ENCODE data around the gene SLC5A4. TPM values are rescaled to one million over a fixed set of nuclear protein-coding genes. Genes with fewer than 3 reads are reported as not detected.

Gene SLC5A4
- total RNA-seq, 2 experiments from 2014 or later, result not detected

- peaks cover 0 to 5% of the 10 kb centered on the region in 2 experiments for H3K27me3 ChIP-seq (ENCODE audit: control insufficient read depth in 1 of 2, insufficient read depth in 2 of 2, low read length in 2 of 2)
- intact Hi-C loops (cut with DNase I, micrococcal nuclease), result loop anchor here in 1 of 2 experiments (10.0 kb wide), 1 partner anchor 213 kb away; the partner anchor contains the start of gene FBXO7
- no peak overlapping the region for H3K4me3 ChIP-seq (ENCODE audit: low read length)
- H3K36me3 ChIP-seq (ENCODE audit: insufficient read depth, low read length), result no peaks in the 10 kb centered on the region
- Mint-ChIP-seq H3K4me3 (no peak overlapping the region), H3K4me1 (ENCODE audit: low read depth) (peaks cover 7% of the 10 kb centered on the region), H3K36me3 (ENCODE audit: low read depth) (no peaks in the 10 kb centered on the region), H3K27me3 (peaks cover 36% of the 10 kb centered on the region), H3K27ac (no peak overlapping the region), H3K9me3 (no peaks in the 10 kb centered on the region)
- ATAC-seq (ENCODE audit: poor library complexity) (no peak), DNase-seq (no peak)
- H3K4me1 ChIP-seq (ENCODE audit: insufficient read depth, low read length), result peaks cover 4% of the 10 kb centered on the region
- ChIA-PET CTCF (no interaction called here), POLR2A (no interaction called here)
- no peak overlapping the region for H3K27ac ChIP-seq (ENCODE audit: low read depth in 1 of 2, low read length in 2 of 2)
- no peaks in the 10 kb centered on the region for H3K9me3 ChIP-seq (ENCODE audit: control insufficient read depth in 1 of 2, insufficient read depth in 1 of 2, low read length in 2 of 2)
- TF ChIP-seq CTCF (IDR thresholded peaks at IDR 0.05), result no peak
Observed at GRCh38 chr22:32261306-32261705, 6.2 kb upstream of the SLC5A4 start.

GRCh38 chr22:32258791-32259190 lies 3.6 kb upstream of the SLC5A4 start:
- Mint-ChIP-seq H3K9me3 (no peaks in the 10 kb centered on the region), H3K27ac (no peak overlapping the region), H3K4me3 (no peak overlapping the region), H3K27me3 (peaks cover 47% of the 10 kb centered on the region), H3K4me1 (ENCODE audit: low read depth) (no peaks in the 10 kb centered on the region), H3K36me3 (ENCODE audit: low read depth) (no peaks in the 10 kb centered on the region)
- no peaks in the 10 kb centered on the region for H3K4me1 ChIP-seq (ENCODE audit: insufficient read depth, low read length)
- ATAC-seq (ENCODE audit: poor library complexity), result no peak
- no peaks in the 10 kb centered on the region for H3K36me3 ChIP-seq (ENCODE audit: insufficient read depth, low read length)
- no peak for DNase-seq
- POLR2A ChIA-PET, result no interaction called here
- H3K4me3 ChIP-seq (ENCODE audit: low read length), result no peak overlapping the region
- TF ChIP-seq CTCF (IDR thresholded peaks at IDR 0.05), result no peak
- H3K27ac ChIP-seq (ENCODE audit: low read depth in 1 of 2, low read length in 2 of 2), result no peak overlapping the region
- no peaks in the 10 kb centered on the region for H3K9me3 ChIP-seq (ENCODE audit: control insufficient read depth in 1 of 2, insufficient read depth in 1 of 2, low read length in 2 of 2)
- intact Hi-C loops (cut with DNase I, micrococcal nuclease), result no loop called here
- H3K27me3 ChIP-seq (ENCODE audit: control insufficient read depth in 1 of 2, insufficient read depth in 2 of 2, low read length in 2 of 2), result peaks cover 0 to 5% of the 10 kb centered on the region in 2 experiments
- CTCF ChIA-PET, result no interaction called here

- Histone ChIP-seq H3K4me3 (ENCODE audit: low read length) (no peak overlapping the region), H3K27ac (ENCODE audit: low read depth in 1 of 2, low read length in 2 of 2) (no peak overlapping the region), H3K4me1 (ENCODE audit: insufficient read depth, low read length) (no peaks in the 10 kb centered on the region), H3K36me3 (ENCODE audit: insufficient read depth, low read length) (no peaks in the 10 kb centered on the region), H3K27me3 (ENCODE audit: control insufficient read depth in 1 of 2, insufficient read depth in 2 of 2, low read length in 2 of 2) (peaks cover 0 to 5% of the 10 kb centered on the region in 2 experiments), H3K9me3 (ENCODE audit: control insufficient read depth in 1 of 2, insufficient read depth in 1 of 2, low read length in 2 of 2) (no peaks in the 10 kb centered on the region)
- no peak for DNase-seq
- no peak overlapping the region for H3K4me3 Mint-ChIP-seq
- H3K36me3 Mint-ChIP-seq (ENCODE audit: low read depth), result no peaks in the 10 kb centered on the region
- no peaks in the 10 kb centered on the region for H3K9me3 Mint-ChIP-seq
- no peak overlapping the region for H3K27ac Mint-ChIP-seq
- TF ChIP-seq CTCF (IDR thresholded peaks at IDR 0.05), result no peak
- intact Hi-C loops (cut with DNase I, micrococcal nuclease), result no loop called here
- ChIA-PET POLR2A (no interaction called here), CTCF (no interaction called here)
- peaks cover 51% of the 10 kb centered on the region for H3K27me3 Mint-ChIP-seq
- no peaks in the 10 kb centered on the region for H3K4me1 Mint-ChIP-seq (ENCODE audit: low read depth)
- no peak for ATAC-seq (ENCODE audit: poor library complexity)
Observed at GRCh38 chr22:32255726-32256125, 579 bp upstream of the SLC5A4 start.
